Stimulated activated CD4-positive, alpha-beta T cell treated with anti-CD3 and anti-CD28 coated beads, TNF-alpha, amount 100 ng/mL, for 48 hours (primary cell): ENCODE measurements around the gene MAN2B2.
"Not testable (repeated sequence)": the region's sequence is repeated elsewhere in the genome, so short reads cannot be mapped to it uniquely, and the experiment has no call there.

Experiments used
- DNase-seq, 3 donors: peaks; one replicate each; pipeline ENCODE4 v3.0.0-alpha.2; 2020; ENCODE audit warnings: low read depth in 3 of 3

Gene MAN2B2

DNA sequence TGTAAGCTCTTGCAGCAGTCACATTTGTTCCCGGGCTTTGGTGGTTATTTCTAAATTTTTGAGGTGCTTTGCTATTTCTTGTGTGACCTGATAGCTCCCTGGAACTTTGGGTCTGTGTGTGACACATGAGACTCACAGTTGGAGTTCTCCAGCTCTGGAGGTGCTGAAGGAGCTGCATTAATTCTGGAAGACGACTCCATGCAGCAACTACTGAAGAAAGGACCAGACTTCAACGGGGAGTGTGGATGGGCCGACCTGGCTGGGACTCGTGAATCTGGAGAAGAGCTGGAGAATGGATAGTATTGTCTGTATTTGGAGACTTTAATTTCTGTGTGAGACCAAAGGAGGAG lies 67.0 kb downstream of the MAN2B2 start:
- no peak for DNase-seq

DNA sequence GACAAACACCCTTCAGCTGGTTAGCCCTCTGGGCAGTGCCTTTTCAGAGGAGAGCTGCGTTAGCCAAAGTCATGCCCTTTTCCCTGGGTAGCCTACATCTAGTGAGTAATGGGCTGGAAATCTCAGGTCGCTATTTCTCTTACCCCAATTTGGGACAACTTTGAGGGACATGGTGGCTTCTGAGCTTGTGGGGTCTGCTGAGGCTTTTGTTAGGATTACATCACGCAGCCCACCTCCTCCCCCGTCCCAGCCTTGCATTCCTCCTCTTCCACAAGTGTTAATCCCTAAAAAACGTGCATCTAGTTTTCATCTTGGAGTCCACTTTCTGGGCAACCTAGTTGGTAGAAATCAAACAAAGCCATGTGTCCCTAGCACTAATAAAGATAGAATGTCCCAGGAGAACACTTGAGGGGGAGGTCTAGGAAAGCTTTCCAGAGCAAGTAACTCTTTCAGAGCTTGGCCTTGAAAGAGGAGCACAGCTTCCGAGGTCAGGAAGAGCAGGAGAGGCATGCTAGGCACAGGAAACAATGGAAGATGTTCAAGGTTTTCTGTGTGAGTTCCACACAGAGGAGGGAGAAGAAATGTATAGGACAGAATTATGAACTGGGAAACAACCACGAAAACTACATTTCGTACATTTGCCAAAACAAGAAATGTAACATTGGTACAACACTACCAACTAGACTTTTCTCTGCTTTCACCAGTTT lies 68.3 kb downstream of the MAN2B2 start:
- no peak for DNase-seq

DNA sequence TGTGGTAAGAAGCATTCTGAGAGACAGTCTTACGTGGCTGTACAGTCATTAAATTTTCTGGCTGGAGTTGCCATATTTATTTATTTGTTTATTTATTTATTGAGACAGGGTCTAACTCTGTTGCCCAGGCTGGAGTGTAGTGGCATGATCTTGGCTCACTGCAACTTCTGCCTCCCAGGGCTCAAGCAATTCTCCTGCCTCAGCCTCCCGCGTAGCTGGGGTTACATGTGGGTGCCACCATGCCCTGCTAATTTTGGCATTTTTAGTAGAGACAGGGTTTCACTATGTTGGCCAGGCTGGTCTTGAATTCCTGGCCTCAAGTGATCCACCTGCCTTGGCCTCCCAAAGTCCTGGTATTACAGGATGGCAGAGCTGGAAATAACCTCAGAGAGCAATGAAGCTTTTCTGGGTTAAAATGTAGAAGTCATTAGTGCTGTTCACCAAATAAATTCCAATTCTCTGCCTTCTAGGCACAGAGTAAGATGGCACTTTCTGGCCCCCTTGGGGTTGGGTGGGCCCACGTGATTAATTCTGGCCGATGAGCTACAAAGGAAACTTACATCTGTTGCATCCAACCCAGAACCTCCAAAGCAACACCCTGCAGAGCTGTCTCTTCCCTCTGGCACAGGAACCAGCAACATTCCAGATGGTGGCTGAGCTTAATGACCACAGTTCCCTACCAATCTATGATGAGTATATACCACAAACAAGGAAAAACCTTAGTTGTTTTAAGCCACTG lies 70.0 kb downstream of the MAN2B2 start:
- DNase-seq: no peak

DNA sequence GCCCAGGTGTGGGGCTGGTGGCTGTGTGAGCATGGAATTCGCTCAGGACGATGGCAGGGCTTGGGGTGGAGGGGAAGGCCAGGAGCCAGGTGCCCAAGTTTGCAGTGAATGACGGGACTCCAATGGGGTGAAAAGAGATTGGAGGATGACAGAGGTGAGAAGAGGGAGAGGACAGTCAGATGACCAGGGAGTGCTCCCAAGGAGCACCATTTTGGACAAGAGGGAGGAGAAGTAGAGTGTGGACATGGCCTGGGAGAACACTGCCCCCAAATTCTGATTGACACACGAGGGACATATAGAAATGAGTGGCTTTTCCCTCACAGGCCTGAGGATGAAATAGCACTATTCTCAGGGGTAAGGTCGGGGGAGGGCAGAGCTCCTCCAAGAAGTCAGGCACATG lies 72.2 kb downstream of the MAN2B2 start:
- no peak for DNase-seq

DNA sequence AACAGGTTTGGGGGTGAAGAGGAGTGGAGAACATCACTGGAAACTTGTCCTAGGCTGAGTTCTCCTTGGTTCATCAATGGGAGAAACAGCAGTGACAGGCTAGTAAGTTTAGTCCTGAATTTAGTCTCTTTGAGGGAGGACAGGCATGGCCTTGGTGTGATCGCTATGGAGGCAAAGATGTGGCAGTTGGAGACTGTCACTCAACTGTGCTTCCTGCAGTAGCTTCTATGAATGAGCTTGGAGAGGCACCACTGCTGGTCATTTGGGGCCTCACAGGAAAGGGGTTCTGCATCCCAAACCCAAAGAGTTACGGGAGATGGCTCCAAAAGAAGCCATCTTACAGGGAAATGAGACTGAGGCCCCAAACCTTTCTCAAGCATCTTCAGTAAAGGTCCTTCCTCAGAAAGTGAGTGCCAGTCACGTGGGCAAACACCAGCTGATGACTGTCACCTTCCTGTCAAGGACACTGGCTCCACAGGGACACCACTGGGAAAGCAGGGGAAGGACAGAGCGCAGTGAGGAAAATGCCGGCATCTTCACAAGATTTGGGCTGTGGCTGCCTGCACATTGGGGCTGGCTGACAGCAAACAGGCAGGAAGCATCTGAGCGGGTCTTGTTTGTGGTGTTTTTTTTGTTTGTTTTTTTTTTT lies 72.7 kb downstream of the MAN2B2 start:
- DNase-seq: no peak

DNA sequence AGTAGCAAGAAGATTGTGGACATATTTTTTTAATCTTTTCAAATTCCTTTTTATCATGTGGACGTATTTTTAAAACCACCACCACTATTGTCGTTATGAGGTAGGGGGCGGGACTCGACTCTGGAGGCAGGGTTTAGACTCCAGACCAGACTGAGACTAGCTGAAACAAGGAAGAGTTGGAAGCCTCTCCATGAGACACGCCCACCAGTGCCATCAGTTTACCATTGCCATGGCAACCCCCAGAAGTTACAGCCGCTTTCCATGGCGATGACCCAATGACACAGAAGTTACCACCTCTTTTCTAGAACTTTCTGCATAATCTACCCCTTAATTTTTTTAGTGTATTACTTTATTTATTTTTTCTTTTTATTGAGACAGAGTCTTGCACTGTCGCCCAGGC lies 74.2 kb downstream of the MAN2B2 start:
- DNase-seq: no peak

DNA sequence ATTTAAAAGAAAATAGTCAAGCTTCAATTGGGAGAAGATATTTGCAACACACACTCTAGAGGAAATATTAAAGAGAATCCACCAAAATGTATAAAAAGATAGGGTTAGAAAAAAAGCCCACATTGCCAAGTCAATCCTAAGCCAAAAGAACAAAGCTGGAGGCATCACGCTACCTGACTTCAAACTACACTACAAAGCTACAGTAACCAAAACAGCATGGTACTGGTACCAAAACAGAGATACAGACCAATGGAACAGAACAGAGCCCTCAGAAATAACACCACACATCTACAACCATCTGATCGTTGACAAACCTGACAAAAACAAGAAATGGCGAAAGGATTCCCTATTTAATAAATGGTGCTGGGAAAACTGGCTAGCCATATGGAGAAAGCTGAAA lies 79.2 kb downstream of the MAN2B2 start:
- DNase-seq: not testable (repeated sequence)

DNA sequence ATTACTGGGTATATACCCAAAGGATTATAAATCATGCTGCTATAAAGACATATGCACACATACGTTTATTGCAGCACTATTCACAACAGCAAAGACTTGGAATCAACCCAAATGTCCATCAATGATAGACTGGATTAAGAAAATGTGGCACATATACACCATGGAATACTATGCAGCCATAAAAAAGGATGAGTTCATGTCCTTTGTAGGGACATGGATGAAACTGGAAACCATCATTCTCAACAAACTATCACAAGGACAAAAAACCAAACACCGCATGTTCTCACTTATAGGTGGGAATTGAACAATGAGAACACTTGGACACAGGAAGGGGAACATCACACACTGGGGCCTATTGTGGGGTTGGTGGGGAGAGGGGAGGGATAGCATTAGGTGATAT lies 80.3 kb downstream of the MAN2B2 start:
- not testable (repeated sequence) for DNase-seq

DNA sequence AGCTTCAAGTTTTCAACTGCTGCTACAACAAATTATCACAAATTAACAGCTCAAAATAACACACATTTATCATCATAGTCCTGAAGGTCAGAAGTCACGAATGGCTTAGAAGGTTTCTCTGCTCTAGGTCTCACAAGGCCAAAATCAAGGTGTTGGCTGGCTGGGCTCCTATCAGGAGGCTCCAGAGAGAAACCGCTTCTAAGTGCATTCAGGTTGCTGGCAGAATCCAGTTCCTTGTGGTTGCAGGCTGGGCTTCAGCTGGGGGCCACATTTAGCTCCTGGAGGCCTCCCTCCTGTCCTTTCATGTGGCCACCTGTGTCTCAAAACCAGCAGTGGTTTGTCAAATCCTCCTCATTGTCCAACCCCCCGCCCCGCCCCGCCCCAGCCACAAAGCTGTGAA lies 80.9 kb downstream of the MAN2B2 start:
- no peak for DNase-seq

DNA sequence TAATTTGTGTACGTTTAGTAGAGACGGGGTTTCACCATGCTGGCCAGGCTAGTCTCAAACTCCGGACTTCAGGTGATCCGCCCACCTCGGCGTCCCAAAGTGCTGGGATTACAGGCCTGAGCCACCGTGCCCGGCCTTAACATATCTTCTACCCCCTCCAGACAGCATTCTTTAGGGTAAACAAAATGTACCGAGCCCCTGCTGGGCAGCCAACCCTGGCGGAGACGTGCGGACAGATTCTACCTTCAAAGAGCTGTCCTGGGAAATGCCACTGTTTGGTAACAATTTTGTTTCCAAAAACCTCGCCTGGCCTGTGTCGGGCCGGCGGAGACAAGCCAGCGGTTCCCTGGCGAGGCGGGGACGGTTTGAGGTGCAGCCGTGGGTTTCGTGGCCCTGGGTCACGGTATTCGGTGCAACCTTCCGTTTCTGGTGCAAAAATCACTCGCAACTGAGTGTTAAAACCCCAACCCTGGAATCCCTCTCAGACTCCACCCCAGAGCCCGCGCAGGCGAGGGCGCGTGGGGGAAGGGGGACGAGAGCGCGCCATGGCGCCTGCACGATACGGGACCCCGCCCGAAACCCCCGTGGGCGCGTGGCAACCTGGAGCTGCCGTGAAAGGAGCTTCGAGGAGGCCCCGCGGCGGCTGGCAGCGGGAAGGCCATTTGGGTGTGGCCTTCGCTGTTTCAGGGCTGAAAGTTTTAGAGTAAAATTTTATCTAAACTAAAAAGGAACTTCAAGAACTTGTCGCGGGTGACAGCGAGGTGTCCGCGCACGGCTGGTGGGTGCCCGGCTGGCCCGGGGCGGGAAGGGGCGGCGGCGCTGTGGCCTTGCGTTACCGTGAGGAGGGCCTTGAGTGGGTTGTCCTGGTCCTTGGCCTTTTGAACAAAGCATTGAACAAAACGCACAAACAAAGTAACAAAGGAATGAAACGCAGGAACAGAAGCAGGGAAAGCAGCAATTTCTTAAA lies 82.5 kb downstream of the MAN2B2 start:
- no peak for DNase-seq

DNA sequence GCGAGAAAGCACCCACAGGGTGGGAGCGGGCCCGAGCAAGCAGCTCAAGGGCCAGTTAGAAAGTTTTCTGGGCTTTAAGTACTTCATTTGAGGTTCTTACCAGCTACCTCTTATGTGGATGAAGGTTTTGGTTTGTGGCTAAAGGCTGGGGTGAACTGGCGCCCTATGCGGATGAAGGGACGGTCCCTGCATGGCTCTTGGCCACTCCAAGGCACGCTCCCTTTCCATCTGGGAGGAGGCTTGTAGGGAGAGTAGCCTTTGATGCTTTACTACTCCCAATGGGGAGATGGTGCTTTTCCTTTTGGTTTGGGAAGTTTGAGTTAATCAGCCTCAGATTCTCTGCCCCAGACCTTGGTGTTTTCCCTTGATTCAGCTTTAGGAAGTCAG lies 83.2 kb downstream of the MAN2B2 start:
- DNase-seq: no peak

DNA sequence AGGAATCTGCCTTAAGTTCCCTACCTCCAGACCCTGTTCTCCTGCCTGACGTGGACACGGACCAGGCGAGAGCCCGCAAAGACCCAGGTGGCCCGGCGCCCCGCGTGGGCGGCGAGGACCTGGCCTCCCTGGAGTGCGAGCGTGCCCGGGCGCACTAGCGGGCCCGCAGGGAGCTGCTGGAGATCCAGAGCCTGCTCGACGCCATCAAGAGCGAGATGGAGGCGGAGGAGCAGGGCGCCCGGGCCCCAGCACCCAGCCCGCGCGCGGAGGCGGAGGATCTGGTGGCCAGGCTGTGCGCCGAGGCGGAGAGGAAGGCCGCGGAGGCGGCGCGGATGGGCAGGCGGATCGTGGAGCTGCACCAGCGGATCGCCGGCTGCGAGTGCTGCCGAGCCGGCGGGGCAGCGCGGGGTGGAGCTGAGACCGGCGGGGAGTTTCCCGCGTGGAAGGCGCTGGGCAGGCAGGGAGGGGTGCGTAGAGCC lies 83.6 kb downstream of the MAN2B2 start:
- DNase-seq: peak in 1 of 3 donors; percentile 33

DNA sequence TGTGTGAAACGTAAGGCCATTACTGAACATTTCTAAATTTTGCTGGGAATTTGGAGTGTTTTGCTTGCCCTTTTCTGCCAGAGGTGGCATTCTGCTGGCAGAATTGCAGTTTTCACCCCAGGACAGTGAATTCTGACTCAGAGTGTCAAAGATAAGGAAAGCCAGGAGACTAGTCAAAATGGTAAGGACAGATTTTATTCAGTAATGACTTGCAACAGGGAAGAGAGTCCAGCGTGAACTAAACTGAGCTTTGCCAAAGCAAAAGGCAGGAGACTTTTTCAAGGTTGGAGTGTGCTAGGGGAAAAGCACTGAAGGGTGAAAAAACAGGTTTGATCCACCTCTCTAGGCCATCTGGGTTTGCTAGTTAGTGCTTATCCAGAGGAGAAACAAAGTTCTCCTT lies 84.9 kb downstream of the MAN2B2 start:
- DNase-seq: no peak

DNA sequence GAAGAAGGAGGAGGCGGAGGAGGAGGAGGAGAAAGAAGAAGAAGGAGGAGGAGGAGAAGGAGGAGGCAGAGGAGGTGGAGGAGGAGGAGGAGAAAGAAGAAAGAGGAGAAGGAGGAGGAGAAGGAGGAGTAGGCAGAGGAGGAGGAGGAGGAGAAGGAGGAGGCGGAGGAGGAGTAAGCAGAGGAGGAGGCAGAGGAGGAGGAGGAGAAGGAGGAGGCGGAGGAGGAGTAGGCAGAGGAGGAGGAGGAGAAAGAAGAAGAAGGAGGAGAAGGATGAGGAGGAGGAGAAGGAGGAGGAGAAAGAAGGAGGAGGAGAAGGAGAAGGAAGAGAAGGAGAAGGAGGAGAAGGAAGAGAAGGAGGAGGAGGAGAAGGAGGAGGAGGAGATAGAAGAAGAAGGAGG lies 85.4 kb downstream of the MAN2B2 start:
- no peak for DNase-seq

DNA sequence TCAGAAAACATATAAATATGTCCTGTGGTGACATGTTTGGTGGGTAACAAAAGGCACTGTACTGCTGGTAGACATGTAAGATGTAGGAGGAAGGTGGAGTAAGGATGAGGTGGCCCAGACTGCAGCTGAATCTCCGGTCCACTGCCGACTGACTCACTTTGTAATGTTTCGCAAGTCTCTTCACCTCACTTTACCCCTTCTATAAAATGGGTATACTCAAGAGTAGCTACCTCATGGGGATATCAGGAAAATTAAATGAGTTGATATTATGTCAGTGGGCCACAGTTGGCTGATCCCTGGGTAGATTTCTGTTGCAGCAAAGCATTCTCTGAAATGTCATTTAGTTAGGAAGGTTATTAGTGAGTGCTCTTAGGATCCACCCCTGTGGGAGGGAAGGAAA lies 87.6 kb downstream of the MAN2B2 start:
- DNase-seq: no peak

DNA sequence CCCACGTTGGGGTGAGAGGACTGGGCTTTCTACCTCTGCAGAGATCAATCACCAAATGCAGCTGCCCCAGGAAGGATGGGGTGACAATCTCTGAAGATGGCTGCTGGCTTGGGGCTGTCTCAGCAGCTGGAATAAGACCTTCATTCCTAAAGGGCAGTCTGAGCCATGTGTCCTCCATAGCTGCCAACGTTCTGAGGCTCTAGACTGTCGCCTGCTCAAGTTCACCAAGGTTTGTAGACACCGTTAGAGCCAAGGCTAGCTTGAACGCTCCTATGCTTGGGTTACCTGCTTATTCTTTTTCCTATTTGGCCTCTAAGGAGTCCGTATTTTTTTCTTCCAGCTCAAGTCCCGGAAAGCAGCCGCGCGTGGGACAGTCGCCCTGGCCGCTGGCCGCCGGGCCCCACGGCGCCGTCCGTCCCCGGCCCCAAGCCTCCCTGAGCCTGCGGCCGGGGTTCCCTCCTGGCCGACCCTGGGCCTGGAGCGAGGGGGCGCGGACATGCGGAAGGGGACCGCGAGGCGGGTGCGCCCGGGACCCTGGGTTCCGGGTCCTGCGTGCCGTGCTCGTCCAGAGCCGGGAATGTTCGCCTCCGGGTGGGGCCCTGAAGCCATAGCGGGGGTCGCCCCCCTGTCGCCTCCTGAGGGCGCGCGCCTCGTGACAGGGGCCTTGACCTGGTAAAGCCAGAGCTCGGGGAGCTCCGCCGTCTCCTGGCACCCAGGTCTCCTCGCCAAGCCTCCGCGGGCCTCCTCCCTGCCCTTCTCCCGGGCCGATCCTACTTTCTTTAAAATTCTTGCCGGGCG lies 88.8 kb downstream of the MAN2B2 start:
- no peak for DNase-seq

DNA sequence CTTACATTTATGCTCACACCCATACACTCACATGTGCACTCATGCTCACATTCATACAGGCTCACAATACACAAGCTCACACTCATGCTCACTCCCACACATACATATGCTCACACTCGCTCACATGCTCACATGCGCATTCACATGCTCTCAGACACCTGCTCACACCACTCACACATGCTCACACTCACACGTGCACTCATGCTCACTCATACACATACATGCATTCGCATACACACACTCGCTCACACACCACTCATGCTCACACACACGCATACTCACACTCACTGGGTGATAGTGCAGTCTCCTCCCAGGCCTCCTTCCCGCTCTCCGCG lies 90.3 kb downstream of the MAN2B2 start:
- DNase-seq: no peak

DNA sequence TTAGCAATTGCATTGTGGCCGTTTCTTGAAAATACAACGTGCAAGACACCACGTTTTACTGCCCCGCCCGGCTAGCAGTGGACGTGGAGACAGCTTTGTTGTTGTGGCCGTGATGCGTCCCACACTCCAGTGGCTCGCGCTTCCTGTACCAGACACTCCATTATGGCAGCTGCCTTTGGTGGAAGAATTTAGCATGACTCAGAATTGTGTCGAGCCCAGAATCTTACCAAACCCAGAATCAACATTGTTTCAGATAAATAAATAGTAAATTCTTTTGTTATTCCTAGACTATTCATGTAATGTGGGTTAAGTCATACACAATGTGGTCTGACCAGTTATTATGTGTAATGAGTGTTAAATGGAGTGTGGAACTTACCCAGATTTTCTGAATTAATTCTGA lies 93.4 kb downstream of the MAN2B2 start:
- DNase-seq: no peak

DNA sequence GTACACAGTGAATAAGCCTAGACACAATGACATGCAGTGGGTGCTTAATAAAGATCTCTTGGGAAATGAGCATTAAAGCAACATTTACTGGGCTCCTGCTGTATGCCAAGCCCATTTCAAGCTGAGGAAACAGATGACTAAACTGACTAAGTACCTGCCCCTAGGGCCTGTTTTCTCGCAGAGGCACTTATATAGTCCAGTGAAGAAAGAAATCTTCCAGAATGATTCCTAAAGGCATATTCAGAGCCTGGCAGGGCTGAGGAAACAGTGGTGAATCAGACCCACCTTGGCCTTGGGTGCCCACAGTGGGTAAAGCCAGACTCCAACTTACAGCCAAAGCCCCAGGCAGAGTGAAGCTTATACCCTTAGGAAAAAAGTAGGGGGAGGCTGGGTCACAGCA lies 96.7 kb downstream of the MAN2B2 start:
- no peak for DNase-seq

DNA sequence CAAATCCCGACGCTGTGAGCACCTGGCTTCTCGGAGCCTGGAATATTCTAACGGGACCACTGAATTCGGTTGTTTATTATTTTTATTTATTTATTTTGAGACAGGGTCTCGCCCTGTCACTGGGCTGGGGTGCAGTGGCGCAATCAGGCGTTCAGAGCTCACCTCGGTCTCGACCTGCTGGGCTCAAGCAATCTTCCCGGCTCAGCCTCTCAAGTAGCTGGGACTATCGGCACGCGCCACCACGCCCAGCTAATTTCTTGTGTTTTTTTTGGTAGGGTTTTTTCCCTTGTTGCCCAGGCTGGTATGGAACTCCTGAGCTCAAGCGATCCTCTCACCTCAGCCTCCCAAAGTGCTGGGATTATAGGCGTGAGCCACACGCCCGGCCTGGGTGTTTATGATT lies 97.1 kb downstream of the MAN2B2 start:
- DNase-seq: no peak

DNA sequence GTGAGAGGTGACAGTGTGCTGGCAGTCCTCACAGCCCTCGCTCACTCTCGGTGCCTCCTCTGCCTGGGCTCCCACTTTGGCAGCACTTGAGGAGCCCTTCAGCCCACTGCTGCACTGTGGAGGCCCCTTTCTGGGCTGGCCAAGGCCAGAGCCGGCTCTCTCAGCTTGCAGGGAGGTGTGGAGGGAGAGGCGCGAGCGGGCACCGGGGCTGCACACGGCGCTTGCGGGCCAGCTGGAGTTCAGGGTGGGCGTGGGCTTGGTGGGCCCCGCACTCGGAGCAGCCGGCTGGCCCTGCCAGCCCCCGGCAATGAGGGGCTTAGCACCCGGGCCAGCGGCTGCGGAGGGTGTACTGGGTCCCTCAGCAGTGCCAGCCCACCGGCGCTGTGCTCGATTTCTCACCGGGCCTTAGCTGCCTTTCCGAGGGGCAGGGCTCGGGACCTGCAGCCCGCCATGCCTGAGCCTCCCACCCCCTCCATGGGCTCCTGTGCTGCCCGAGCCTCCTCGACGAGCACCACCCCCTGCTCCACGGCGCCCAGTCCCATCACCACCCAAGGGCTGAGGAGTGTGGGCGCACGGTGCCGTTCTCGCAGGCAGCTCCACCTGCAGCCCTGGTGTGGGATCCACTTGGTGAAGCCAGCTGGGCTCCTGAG lies 97.7 kb downstream of the MAN2B2 start:
- not testable (repeated sequence) for DNase-seq
